Karpas-422 (cell line): ENCODE results near the gene ANXA9. TPM values are rescaled to one million over a fixed set of nuclear protein-coding genes. Genes with fewer than 3 reads are reported as not detected.

Source experiments
- DNase-seq: peaks from one replicate; pipeline ENCODE4 v3.0.0-alpha.2; 2015
- H2AFZ ChIP-seq: fragments of 200-600 bp; sonication (generic); 2 replicates; pipeline ENCODE4 v1.6.1; 2014; ENCODE audit warnings: antibody characterized with exemption, low read length, mixed read lengths
- H3K27ac ChIP-seq: fragments of 200-600 bp; sonication (generic); 2 replicates; pipeline ENCODE4 v1.5.1; 2014; ENCODE audit warnings: mild to moderate bottlenecking, low read length, moderate library complexity
- H3K27me3 ChIP-seq: fragments of 200-600 bp; sonication (generic); 2 replicates; pipeline ENCODE4 v1.6.1; 2014; ENCODE audit warnings: low read length, mixed read lengths
- H3K36me3 ChIP-seq: fragments of 200-600 bp; sonication (generic); 2 replicates; pipeline ENCODE4 v1.6.1; 2014; ENCODE audit warnings: low read length, mixed read lengths; ENCODE audit not compliant: insufficient read depth
- H3K4me1 ChIP-seq: fragments of 200-600 bp; sonication (generic); 2 replicates; pipeline ENCODE4 v1.6.1; 2014; ENCODE audit warnings: mild to moderate bottlenecking, low read length, mixed read lengths
- H3K4me2 ChIP-seq: fragments of 200-600 bp; sonication (generic); 2 replicates; pipeline ENCODE4 v1.6.1; 2014; ENCODE audit warnings: low read length, low read depth, mild to moderate bottlenecking; ENCODE audit not compliant: poor library complexity, severe bottlenecking
- H3K4me3 ChIP-seq: fragments of 200-600 bp; sonication (generic); 2 replicates; pipeline ENCODE4 v1.5.1; 2014; ENCODE audit warnings: mild to moderate bottlenecking, antibody characterized with exemption, low read length, mixed read lengths
- H3K79me2 ChIP-seq: fragments of 200-600 bp; sonication (generic); 2 replicates; pipeline ENCODE4 v1.6.1; 2014; ENCODE audit warnings: mild to moderate bottlenecking, low read length, mixed read lengths
- H3K9ac ChIP-seq: fragments of 200-600 bp; sonication (generic); 2 replicates; pipeline ENCODE4 v1.6.0; 2014; ENCODE audit warnings: low read length
- H3K9me2 ChIP-seq: fragments of 200-600 bp; sonication (generic), shearing (Covaris generic); replicated peaks from 2 replicates; pipeline ENCODE4 v1.6.0; 2014; ENCODE audit warnings: mild to moderate bottlenecking, low read length, moderate library complexity; ENCODE audit not compliant: insufficient read depth
- H3K9me3 ChIP-seq: fragments of 300-700, 200-600 bp; sonication (generic); 2 replicates; pipeline ENCODE4 v1.6.1; 2014; ENCODE audit warnings: low read length, mixed read lengths
- H4K20me1 ChIP-seq: fragments of 200-600 bp; sonication (generic); 2 replicates; pipeline ENCODE4 v1.6.1; 2014; ENCODE audit warnings: mild to moderate bottlenecking, antibody characterized with exemption, low read length, low read depth; ENCODE audit not compliant: insufficient read depth
- total RNA-seq: library from RNA; depleted of rRNA; stranded (reverse); fragments of >200 nt; shearing (Covaris generic); gene quantifications from 2 replicates; pipeline ENCODE4 v1.2.3, GENCODE V29; 2014; ENCODE audit warnings: low replicate concordance

The ANXA9 gene
- total RNA-seq, 1 experiment from 2014 or later: 0.19 TPM

DNA sequence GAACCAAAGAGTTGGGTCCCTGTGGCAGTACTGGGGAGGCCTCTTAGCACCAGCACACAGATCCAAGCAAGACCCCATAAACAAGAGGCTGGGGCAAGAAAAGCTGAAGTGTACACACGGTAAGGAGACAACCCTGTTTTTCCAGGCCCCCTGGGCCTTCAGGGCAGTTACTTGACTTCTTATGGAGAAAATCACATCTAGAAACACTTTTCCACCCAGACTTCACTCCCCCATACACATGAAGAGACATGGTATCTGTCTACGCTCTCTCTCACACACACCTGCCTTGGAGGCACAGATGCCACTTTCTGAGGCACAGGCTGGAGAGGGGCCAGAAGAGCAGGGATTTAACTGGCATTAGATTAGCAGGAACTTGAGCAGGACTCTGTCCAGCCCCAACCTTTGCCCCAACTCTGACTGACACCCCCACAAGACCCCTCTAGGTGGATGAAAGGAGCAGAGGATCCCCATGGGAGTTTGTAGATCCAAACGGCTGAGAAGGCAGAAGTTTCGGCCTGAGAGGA lies 9.6 kb upstream of the ANXA9 start:
- no peak overlapping the region for H2AFZ ChIP-seq
- peak overlapping the region; percentile 74 for H3K4me3 ChIP-seq
- H3K27ac ChIP-seq: peak overlapping the region; percentile 80
- no peaks in the 10 kb centered on the region for H3K27me3 ChIP-seq
- H3K9ac ChIP-seq: peak overlapping the region; percentile 82
- H3K36me3 ChIP-seq: peaks cover 9% of the 10 kb centered on the region; the same call in 1 of the 2 replicates
- peaks cover 26% of the 10 kb centered on the region for H4K20me1 ChIP-seq
- no peaks in the 10 kb centered on the region for H3K9me3 ChIP-seq
- H3K4me2 ChIP-seq: peak overlapping the region; percentile 85
- no peak for DNase-seq
- H3K4me1 ChIP-seq: peaks cover 44% of the 10 kb centered on the region
- H3K9me2 ChIP-seq: no peaks in the 10 kb centered on the region
- H3K79me2 ChIP-seq: peaks cover 55% of the 10 kb centered on the region

DNA sequence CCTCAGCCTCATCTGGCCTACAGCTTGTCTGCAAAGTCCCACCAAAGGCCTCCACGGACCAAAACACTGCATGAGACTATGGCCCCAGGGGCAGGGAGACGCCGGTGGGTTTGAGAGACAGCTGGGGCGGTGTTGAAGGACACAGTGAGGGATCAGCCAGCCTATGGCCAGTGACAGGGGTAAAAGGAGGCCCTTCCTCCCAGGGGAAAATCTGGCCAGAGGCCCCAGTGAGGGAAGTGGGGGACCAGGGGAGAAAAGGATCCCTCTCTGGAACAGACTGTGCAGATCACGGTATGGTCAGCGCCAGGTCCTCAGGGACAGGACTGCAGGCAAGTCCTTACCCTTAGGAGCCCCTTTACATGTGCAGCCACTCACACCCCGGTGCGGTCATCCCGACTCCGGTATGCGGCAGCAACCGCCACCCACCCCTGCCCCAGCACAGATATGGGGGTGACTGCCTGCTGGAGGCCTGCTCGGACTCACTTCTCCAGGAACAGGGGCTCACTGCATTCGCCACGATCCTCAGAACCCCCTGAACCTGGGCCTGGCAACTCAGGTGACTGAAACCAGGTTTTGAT lies 8.7 kb upstream of the ANXA9 start:
- Histone ChIP-seq H3K9me2 (no peaks in the 10 kb centered on the region), H2AFZ (no peak overlapping the region), H4K20me1 (peaks cover 26% of the 10 kb centered on the region), H3K4me2 (peak overlapping the region; percentile 85), H3K4me3 (peak overlapping the region; percentile 74), H3K4me1 (peaks cover 47% of the 10 kb centered on the region), H3K36me3 (peaks cover 9% of the 10 kb centered on the region; the same call in 1 of the 2 replicates), H3K27ac (peak overlapping the region; percentile 80), H3K79me2 (peaks cover 55% of the 10 kb centered on the region), H3K27me3 (no peaks in the 10 kb centered on the region), H3K9me3 (no peaks in the 10 kb centered on the region), H3K9ac (peak overlapping the region; percentile 82)
- DNase-seq: peak; percentile 61

DNA sequence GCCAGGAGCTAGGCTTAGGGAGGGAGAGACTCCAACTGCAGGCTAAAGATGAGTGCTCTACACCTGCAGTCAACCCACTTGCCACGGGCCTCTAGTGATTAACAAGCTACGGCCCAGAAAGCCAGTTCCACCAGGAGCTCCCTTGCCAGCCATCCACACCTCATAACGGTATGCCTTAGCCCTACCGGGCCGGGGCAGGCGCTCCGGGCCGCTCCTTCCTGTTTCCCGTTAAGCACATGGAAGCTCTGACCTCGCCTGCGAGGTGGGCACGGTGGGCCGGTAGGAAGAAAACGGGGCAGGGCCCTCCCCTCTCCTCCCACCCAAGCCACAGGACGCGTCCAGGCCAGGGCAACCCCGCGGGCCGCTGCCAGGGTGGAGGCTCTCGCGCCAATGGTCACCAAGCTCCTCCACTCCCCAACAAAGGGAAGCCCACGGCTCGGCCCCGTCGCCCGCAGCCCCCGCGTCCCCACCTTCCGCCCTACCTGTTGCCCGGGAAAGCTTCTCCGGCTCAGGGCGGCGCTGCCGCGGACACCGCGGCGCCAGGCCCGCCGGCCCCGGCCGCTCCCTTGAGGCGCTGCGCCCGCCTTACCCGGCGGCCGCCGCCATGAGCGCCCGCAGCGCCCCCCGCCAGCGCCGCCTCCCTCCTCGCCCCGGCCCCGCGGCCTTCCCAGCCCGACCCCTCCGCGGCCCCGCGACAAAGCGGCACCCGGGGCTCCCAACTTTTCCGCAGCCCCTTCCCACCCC lies 8.1 kb upstream of the ANXA9 start:
- peak overlapping the region; percentile 74 for H3K4me3 ChIP-seq
- no peaks in the 10 kb centered on the region for H3K9me2 ChIP-seq
- no peaks in the 10 kb centered on the region for H3K27me3 ChIP-seq
- peaks cover 51% of the 10 kb centered on the region for H3K79me2 ChIP-seq
- no peaks in the 10 kb centered on the region for H3K9me3 ChIP-seq
- H3K4me2 ChIP-seq: peak overlapping the region; percentile 85
- peak overlapping the region; percentile 82 for H3K9ac ChIP-seq
- H2AFZ ChIP-seq: no peak overlapping the region
- H3K4me1 ChIP-seq: peaks cover 49% of the 10 kb centered on the region
- peaks cover 23% of the 10 kb centered on the region for H4K20me1 ChIP-seq
- peak; percentile 83 for DNase-seq
- H3K27ac ChIP-seq: peak overlapping the region; percentile 80
- peaks cover 5% of the 10 kb centered on the region; the same call in 1 of the 2 replicates for H3K36me3 ChIP-seq

DNA sequence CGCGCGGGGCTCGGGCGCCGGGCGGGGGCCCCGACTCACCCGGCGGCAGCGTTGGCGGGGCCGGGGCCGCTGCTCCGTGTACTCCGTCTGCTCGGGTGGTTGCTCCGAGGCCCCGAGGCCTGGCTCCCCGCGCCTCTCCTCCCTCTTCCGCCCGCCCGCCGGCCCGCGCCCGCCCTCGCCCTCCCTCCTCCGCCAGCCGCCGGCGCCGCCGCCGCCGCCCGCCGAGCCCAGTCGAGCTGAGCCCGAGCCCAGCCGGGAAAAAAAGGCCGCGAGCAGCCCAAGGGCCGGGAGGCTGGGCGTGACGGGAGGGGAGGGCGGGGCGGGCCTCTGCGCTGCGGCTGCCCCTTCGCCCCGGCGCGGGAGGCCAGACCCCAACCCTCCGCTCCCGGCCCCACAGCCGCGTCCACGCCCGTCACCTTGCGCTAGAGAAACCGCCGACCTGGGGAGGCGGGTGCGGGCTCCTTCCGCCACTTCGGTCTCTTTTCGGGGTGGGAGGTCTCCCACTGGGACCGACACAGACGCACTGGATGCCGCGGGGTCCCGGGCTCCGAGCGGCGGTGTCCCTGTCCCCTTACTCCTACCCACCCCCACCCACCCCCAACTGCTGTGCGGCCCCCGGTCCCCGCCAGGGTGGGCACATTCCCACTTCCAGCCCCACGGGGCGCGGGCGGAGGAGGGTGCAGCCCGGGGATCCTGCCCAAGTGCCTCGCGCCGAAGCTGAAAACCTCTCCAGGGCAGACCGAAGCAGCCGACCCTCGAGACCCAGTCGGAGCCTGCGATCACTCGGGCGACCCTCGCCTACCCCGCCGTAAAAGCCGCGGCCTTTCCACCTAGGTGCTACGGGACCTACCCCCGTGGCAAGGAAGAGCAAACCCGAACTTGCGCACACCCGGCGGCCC lies 7.3 kb upstream of the ANXA9 start, which contains the start of gene CERS2:
TSS of gene CERS2 (minus strand) at position 256 of the 899 bp plus-strand sequence. CDS start 5,745 bp downstream, outside the sequence.
- peak within 1 kb of the TSS; percentile 74 for H3K4me3 ChIP-seq
- H3K9me2 ChIP-seq: no peaks in the 10 kb centered on the region
- H4K20me1 ChIP-seq: peaks cover 23% of the 10 kb centered on the region
- peaks cover 56% of the 10 kb centered on the region for H3K4me1 ChIP-seq
- peak; percentile 89 for DNase-seq
- no peak within 1 kb of the TSS; the same call in 1 of the 2 replicates for H2AFZ ChIP-seq
- H3K36me3 ChIP-seq: peaks cover 5% of the 10 kb centered on the region; the same call in 1 of the 2 replicates
- no peaks in the 10 kb centered on the region for H3K9me3 ChIP-seq
- peaks cover 43% of the 10 kb centered on the region for H3K79me2 ChIP-seq
- H3K9ac ChIP-seq: peak within 1 kb of the TSS; percentile 82
- peak within 1 kb of the TSS; percentile 80 for H3K27ac ChIP-seq
- peak within 1 kb of the TSS; percentile 85 for H3K4me2 ChIP-seq
- no peaks in the 10 kb centered on the region for H3K27me3 ChIP-seq

DNA sequence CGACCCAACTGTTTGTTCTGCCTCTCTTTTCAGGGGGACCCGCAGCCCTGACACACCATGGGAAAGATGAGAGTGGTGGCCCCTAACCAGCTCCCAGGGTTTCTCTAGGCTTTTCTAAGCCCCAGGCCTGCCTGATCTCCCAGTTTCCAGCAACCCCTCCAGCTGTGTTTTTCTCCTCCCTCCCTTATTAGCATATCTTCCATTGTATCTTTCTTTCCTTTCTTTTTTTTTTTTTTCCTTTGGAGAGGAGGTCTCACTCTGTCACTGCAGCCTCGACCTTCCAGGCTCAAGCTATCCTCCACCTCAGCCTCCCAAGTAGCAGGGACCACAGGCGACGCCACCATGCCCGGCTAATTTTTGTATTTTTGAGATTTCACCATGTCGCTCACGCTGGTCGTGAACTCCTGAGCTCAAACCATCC lies 5.7 kb upstream of the ANXA9 start:
- no peaks in the 10 kb centered on the region for H3K27me3 ChIP-seq
- H3K4me2 ChIP-seq: no peak overlapping the region
- H3K9me2 ChIP-seq: no peaks in the 10 kb centered on the region
- peaks cover 13% of the 10 kb centered on the region for H4K20me1 ChIP-seq
- no peak overlapping the region for H3K9ac ChIP-seq
- no peaks in the 10 kb centered on the region for H3K9me3 ChIP-seq
- no peak overlapping the region for H2AFZ ChIP-seq
- H3K4me3 ChIP-seq: no peak overlapping the region
- peaks cover 27% of the 10 kb centered on the region for H3K79me2 ChIP-seq
- H3K36me3 ChIP-seq: peaks cover 3% of the 10 kb centered on the region; the same call in 1 of the 2 replicates
- no peak for DNase-seq
- H3K4me1 ChIP-seq: peaks cover 45% of the 10 kb centered on the region
- no peak overlapping the region for H3K27ac ChIP-seq

DNA sequence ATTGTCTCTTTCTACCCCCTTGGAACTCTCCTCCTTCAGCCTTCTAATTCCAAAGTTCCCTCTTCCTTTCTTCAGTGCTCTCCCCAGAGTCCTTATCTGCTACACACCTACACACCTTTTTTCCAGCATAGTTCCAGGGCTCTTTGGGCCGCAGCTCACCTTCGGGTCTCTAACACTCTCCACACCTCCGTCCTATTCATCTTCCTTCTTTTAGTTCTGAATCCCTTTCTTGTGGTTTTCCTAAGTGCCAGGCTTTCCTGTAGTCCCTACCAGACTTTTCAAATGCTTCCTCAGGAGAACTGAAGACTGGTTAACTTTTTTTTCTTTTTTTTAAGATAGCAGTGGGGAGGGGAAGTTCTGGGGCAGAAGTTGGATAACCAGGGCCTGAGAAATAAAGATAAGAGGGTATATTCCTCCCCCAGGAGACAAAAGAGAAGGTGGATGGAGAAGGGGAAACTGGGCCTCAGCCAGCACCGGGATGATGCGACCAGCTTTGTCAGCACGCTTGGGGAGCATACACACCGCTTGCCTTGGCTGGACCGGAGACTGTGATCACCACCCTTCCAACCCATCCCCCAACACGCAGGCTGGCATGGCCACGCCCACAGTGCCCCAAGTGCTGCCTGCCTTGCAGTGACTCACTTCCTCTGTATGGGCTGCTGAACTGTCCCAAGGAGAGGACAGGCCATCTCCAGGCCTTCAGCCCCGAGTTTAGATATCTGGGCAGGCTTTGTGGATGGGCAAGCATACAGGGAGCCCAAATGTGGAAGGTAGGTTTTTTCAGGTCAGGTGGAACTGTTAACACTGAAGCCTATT lies 5.0 kb upstream of the ANXA9 start:
- H3K9me2 ChIP-seq: no peaks in the 10 kb centered on the region
- H2AFZ ChIP-seq: no peak overlapping the region
- peaks cover 7% of the 10 kb centered on the region; the same call in 1 of the 2 replicates for H4K20me1 ChIP-seq
- peaks cover 38% of the 10 kb centered on the region for H3K4me1 ChIP-seq
- no peaks in the 10 kb centered on the region for H3K27me3 ChIP-seq
- H3K27ac ChIP-seq: peak overlapping the region; percentile 4; the same call in 1 of the 2 replicates
- peaks cover 21% of the 10 kb centered on the region for H3K79me2 ChIP-seq
- H3K9me3 ChIP-seq: no peaks in the 10 kb centered on the region
- peak overlapping the region; percentile 63 for H3K4me2 ChIP-seq
- peak overlapping the region; percentile 60 for H3K9ac ChIP-seq
- peak; percentile 86 for DNase-seq
- H3K4me3 ChIP-seq: peak overlapping the region; percentile 56
- no peaks in the 10 kb centered on the region for H3K36me3 ChIP-seq
